Endothelial cell of umbilical vein (primary cell): Measurements from ENCODE around the gene RPL31. TPM values are rescaled to one million over a fixed set of nuclear protein-coding genes. Genes with fewer than 3 reads are reported as not detected.

Experiments used
- BruUV-seq: library from RNA; stranded (reverse); fragments of 400-500 nt; replicated peaks from 2 replicates; lab custom pipeline; 2021; lab: Mats Ljungman, UMichigan
- CTCF ChIA-PET: fragments of 300-600, 350-600 bp; sonication (Branson Sonifier 250); formaldehyde crosslinking; loops from one replicate; lab custom pipeline; 2021; ENCODE audit warnings: antibody characterized with exemption, inconsistent platforms; lab: Charles Lee
- POLR2A ChIA-PET: fragments of 300-600, 350-600 bp; sonication (Branson Sonifier 250); formaldehyde crosslinking; loops from one replicate; lab custom pipeline; 2021; ENCODE audit warnings: antibody characterized with exemption, inconsistent platforms; lab: Charles Lee
- DNase-seq: peaks from one replicate; pipeline ENCODE4 v3.0.0-alpha.2; 2011; ENCODE audit warnings: low read depth, low spot score
- FAIRE-seq: peaks from 2 replicates; lab custom pipeline; 2011; peaks lifted over from hg19 to GRCh38; lab: Jason Lieb, UNC
- H2AFZ ChIP-seq: 2 replicates; pipeline ENCODE4 v1.6.0; 2012; ENCODE audit warnings: low read depth, low read length, control low read depth, inconsistent platforms
- H3K27ac ChIP-seq: 2 replicates; pipeline ENCODE4 v1.5.1; 2011; ENCODE audit warnings: low read depth, mild to moderate bottlenecking, control low read depth, low read length, moderate library complexity; ENCODE audit not compliant: insufficient read depth
- H3K27me3 ChIP-seq, 2 experiments: 2 replicates each; pipeline versions ENCODE4 v1.6.0 to v1.6.1; 2011; ENCODE audit warnings: low read length in 2 of 2, mixed read lengths in 1 of 2; ENCODE audit not compliant: control insufficient read depth in 2 of 2, insufficient read depth in 2 of 2
- H3K36me3 ChIP-seq, 2 experiments: 2 replicates in 1 of 2; 3 replicates in 1 of 2; pipeline ENCODE4 v1.5.1; 2011; ENCODE audit warnings: low read length in 2 of 2, mild to moderate bottlenecking in 1 of 2, moderate library complexity in 1 of 2; ENCODE audit not compliant: control insufficient read depth in 2 of 2, insufficient read depth in 2 of 2; ENCODE audit errors: extremely low read depth in 1 of 2
- H3K4me1 ChIP-seq: 3 replicates; pipeline ENCODE4 v1.5.1; 2011; ENCODE audit warnings: mild to moderate bottlenecking, low read length; ENCODE audit not compliant: control insufficient read depth, insufficient read depth; ENCODE audit errors: extremely low read depth
- H3K4me2 ChIP-seq: 2 replicates; pipeline ENCODE4 v1.6.1; 2011; ENCODE audit warnings: low read length, control low read depth, mixed read lengths; ENCODE audit not compliant: insufficient read depth
- H3K4me3 ChIP-seq, 3 experiments: fragments of 200-600 bp in 1 of 3; sonication (generic), shearing (Covaris generic) in 1 of 3; replicated peaks in 1 of 3; 2 replicates each; pipeline ENCODE4 v1.5.1; 2011 to 2016; ENCODE audit warnings: control low read depth in 3 of 3, low read length in 3 of 3, mild to moderate bottlenecking in 2 of 3, inconsistent platforms in 1 of 3, low read depth in 1 of 3, moderate library complexity in 1 of 3; ENCODE audit not compliant: insufficient read depth in 1 of 3
- H3K79me2 ChIP-seq: 2 replicates; pipeline ENCODE4 v1.6.0; 2012; ENCODE audit warnings: low read length, inconsistent platforms; ENCODE audit not compliant: control insufficient read depth, insufficient read depth
- H3K9ac ChIP-seq: replicated peaks from 2 replicates; pipeline ENCODE3; 2011; ENCODE audit warnings: low read length, control low read depth; ENCODE audit not compliant: insufficient read depth; ENCODE audit errors: extremely low read depth
- H3K9me1 ChIP-seq: replicated peaks from 3 replicates; pipeline ENCODE4 v1.6.0; 2011; ENCODE audit warnings: mild to moderate bottlenecking, low read length; ENCODE audit not compliant: control insufficient read depth, insufficient read depth; ENCODE audit errors: extremely low read depth
- H3K9me3 ChIP-seq: replicated peaks from 2 replicates; pipeline ENCODE4 v1.5.1; 2012; ENCODE audit warnings: low read length, inconsistent platforms; ENCODE audit not compliant: control insufficient read depth, insufficient read depth
- H4K20me1 ChIP-seq: replicated peaks from 2 replicates; pipeline ENCODE3; 2011; ENCODE audit warnings: mild to moderate bottlenecking, low read length; ENCODE audit not compliant: control insufficient read depth, insufficient read depth; ENCODE audit errors: extremely low read depth
- CTCF ChIP-seq, 2 donors: IDR thresholded peaks; 1 replicate in 1 of 2; 2 replicates in 1 of 2; pipeline ENCODE4 v1.5.1; 2011; ENCODE audit warnings: low read length in 2 of 2, mild to moderate bottlenecking in 2 of 2, moderate library complexity in 2 of 2, control low read depth in 1 of 2, inconsistent platforms in 1 of 2, low read depth in 1 of 2; ENCODE audit not compliant: insufficient read depth in 1 of 2; ENCODE audit errors: extremely low read depth in 1 of 2
- JUN ChIP-seq: IDR thresholded peaks from 2 replicates; pipeline ENCODE4 v1.6.1; 2011; ENCODE audit warnings: borderline replicate concordance, low read depth; ENCODE audit not compliant: insufficient read length, insufficient read depth
- MAX ChIP-seq: IDR thresholded peaks from 2 replicates; pipeline ENCODE4 v1.6.1; 2011; ENCODE audit not compliant: insufficient read depth, insufficient read length
- MYC ChIP-seq: IDR thresholded peaks from one replicate; pipeline ENCODE4 v1.6.1; 2011; ENCODE audit warnings: mild to moderate bottlenecking, low read depth, low read length
- POLR2A ChIP-seq: IDR thresholded peaks from 2 replicates; pipeline ENCODE4 v1.6.1; 2012; ENCODE audit warnings: low read depth, mild to moderate bottlenecking, control low read depth, low read length
- POLR2AphosphoS5 ChIP-seq: IDR thresholded peaks from 2 replicates; pipeline ENCODE4 v1.6.1; 2012; ENCODE audit warnings: low read depth, mild to moderate bottlenecking, control low read depth, low read length, moderate library complexity; ENCODE audit not compliant: insufficient read depth
- dilution Hi-C: fragments of 300-500 bp; cut with MboI; formaldehyde crosslinking; loops from one replicate; pipeline ENCODE4 v1.15.0; 2019; ENCODE audit warnings: low sequenced_read_pairs; ENCODE audit not compliant: extremely low pct_ligation_motif_present
- intact Hi-C: fragments of 100-400 bp; cut with micrococcal nuclease; formaldehyde crosslinking; loops from one replicate; pipeline ENCODE4 v1.10.0; 2022
- polyA plus RNA-seq, 4 experiments: library from polyadenylated mRNA; depleted of rRNA in 3 of 4; stranded (reverse) in 3 of 4; unstranded in 1 of 4; fragments of >200 nt; gene quantifications; 2 replicates each; pipeline versions ENCODE4 v1.2.1 to v1.2.3, GENCODE V29; 2011 to 2012; ENCODE audit warnings: missing spikeins in 1 of 4
- total RNA-seq: library from RNA; stranded (reverse); gene quantifications from 2 replicates; pipeline ENCODE4 v1.2.3, GENCODE V29; 2021

The RPL31 gene
- total and polyA plus RNA-seq, 2 donors (not counting 3 experiments of a cell fraction or from before 2014, with no cell fraction given), result 1,137 to 1,355 TPM

- ChIA-PET CTCF (interaction anchor here (1.6 to 2.0 kb wide), 3 partner anchors 254 to 377 kb away, joined by 3 to 27 read pairs (median 10); no protein-coding TSS in a partner anchor), POLR2A (no interaction called here)
- H3K9ac ChIP-seq, result no peak overlapping the region
- no peaks in the 10 kb centered on the region for H4K20me1 ChIP-seq
- H3K79me2 ChIP-seq, result no peaks in the 10 kb centered on the region
- no peaks in the 10 kb centered on the region for H3K27me3 ChIP-seq
- no peak overlapping the region for H2AFZ ChIP-seq
- TF ChIP-seq POLR2A (no peak), POLR2AphosphoS5 (no peak)
- intact Hi-C loops (loop anchor here (1.0 to 10.0 kb wide), 4 partner anchors 59 to 559 kb away; no protein-coding TSS in a partner anchor), dilution Hi-C loops (no loop called here)
- BruUV-seq, result no TSS peak
- no peak overlapping the region for H3K4me3 ChIP-seq
- DNase-seq (peak; percentile 53), FAIRE-seq (no peak)
- peaks cover 10% of the 10 kb centered on the region for H3K4me1 ChIP-seq
- H3K36me3 ChIP-seq, result peaks cover 3 to 18% of the 10 kb centered on the region in 2 experiments
- no peaks in the 10 kb centered on the region for H3K9me3 ChIP-seq
- H3K9me1 ChIP-seq, result no peaks in the 10 kb centered on the region
- no peak overlapping the region for H3K27ac ChIP-seq
- H3K4me2 ChIP-seq, result no peak overlapping the region
Measured at GRCh38 chr2:100983684-100984310, 18.3 kb upstream of the RPL31 start.

- H3K9me1 ChIP-seq, result no peaks in the 10 kb centered on the region
- peak; percentile 94 for FAIRE-seq
- BruUV-seq, result no TSS peak
- no peaks in the 10 kb centered on the region for H3K9me3 ChIP-seq
- intact Hi-C loops, result loop anchor here (1.0 to 10.0 kb wide), 6 partner anchors 60 to 560 kb away; no protein-coding TSS in a partner anchor
- peaks cover 7% of the 10 kb centered on the region for H3K4me1 ChIP-seq
- peak; percentile 78 for DNase-seq
- H3K36me3 ChIP-seq, result peaks cover 3 to 20% of the 10 kb centered on the region in 2 experiments
- H2AFZ ChIP-seq, result no peak overlapping the region
- no peaks in the 10 kb centered on the region for H3K27me3 ChIP-seq
- ChIA-PET CTCF (interaction anchor here (0.5 to 4.3 kb wide), 11 partner anchors 33 to 391 kb away, joined by 3 to 104 read pairs (median 5); no protein-coding TSS in a partner anchor), POLR2A (no interaction called here)
- no peak overlapping the region for H3K27ac ChIP-seq
- TF ChIP-seq POLR2AphosphoS5 (no peak), MYC (no peak), JUN (no peak), MAX (no peak), CTCF (IDR thresholded peaks at IDR 0.05; ENCODE audit: extremely low read depth in 1 of 2, insufficient read depth in 1 of 2, low read depth in 1 of 2, low read length in 2 of 2) (peak; percentile 76 to 84)
- dilution Hi-C loops, result no loop called here
- H3K4me2 ChIP-seq, result no peak overlapping the region
- no peak overlapping the region for H3K4me3 ChIP-seq
- no peaks in the 10 kb centered on the region for H4K20me1 ChIP-seq
- H3K9ac ChIP-seq, result no peak overlapping the region
- H3K79me2 ChIP-seq, result no peaks in the 10 kb centered on the region
Measured at GRCh38 chr2:100984892-100985307, 17.2 kb upstream of the RPL31 start.
